ENCODE results near the gene OCRL.

The OCRL gene

DNA sequence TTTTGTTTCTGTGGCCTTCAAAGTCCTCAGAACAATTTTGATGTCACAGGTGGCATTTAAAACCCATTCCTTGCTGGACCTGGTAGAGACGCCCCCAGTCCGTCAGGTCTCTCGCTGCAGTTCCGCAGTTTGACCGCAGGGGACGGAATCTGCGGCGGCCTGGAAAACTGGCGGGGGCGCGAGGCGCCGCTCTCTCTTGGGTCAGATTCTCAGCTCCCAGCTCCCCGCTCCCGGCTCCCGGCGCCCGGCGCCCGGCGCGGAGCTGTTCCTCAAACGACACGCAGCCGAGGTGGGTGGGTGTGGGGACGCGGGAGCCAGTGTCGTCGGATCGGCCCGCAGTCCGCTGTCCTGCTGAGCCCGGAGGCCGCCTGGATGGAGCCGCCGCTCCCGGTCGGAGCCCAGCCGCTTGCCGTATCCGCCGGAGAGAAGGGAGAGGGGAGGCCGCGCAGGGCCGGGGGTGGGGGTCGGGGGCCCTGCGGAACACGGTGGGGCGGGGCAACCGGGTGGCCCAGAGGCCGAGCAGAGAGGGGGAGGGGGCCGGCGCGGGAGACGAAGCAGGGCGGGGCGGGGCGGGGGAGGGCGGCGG, at the start of gene OCRL:
TSS of gene OCRL (plus strand) at position 192 of the 586 bp plus-strand sequence. CDS start at position 373, 181 bp downstream.
- DNase-seq, result peak; percentile 45

DNA sequence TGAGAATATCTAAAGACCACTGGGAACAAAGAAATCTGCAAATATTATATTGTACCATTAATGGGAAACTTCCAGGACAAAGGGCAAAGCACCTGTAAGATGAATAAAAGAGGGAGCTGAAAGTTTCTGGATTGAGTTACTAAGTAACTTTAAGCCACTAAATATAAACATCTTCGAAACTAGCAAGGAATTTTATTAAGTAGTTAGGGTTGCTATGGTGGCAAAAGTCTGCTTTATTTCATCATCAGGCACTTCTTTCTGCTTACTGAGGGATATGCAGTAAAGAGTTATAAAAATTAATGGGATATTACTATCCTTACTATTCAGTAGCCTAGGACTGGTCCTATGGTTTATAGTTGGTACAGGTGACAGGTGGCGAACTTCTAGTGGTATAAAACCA, 49.7 kb upstream of the OCRL start:
- DNase-seq, result no peak

DNA sequence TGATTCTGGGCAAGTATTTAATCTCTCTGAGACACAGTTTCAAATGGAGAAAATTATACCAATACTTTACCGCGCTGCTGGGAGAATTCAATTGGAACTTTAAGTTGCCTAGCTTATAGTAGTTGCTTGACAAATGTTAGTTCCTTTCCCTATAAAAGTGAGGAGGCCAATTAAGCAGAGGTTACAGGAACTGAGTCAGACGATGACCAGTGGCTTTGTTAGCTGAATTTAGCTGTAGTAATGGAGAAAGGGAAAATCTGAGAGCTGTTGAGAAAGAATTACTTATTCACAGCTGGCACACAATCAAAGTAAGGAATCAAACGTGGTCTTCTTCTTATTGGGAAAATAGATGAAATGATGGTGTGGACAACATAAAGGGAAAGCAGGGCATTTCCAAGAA, 46.4 kb upstream of the OCRL start:
- DNase-seq, result no peak

- no peak for DNase-seq
These were observed 45.2 kb upstream of the OCRL start for GRCh38 chrX:129494887-129495286.

- no peak for DNase-seq
These were observed 44.2 kb upstream of the OCRL start for GRCh38 chrX:129495900-129496299.

GRCh38 chrX:129496625-129497024, 43.4 kb upstream of the OCRL start:
- no peak for DNase-seq

DNA sequence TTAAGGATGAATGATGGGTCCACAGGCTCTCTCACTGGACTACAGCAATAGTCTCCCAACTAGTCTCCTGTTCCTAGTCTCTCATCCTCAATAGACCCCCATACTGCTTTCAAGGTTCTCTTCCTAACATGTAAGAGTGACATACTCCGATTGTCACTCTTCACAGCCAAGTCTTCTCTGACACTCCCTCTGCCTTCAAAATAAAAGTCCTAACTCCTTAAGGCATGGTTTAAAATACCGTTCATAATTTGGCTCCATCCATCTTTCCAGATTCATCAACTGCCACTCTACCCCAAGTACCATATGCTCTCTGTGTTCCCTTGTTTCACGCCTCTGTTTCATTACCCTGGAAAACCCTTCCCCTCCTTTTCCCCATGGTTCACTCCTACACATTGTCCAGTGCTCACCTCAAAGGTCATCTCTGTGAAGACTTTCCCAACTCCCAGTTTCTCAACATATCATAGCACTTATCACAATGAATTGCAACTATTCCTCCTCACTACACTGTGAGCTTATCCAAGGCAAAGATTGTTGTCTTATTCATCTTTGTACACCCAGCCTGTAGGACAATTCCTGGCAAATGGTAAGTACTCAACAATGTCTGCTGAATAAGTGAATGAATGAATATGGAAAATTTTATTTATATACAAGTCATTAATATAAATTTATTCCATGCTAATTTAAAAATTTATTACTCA, 42.8 kb upstream of the OCRL start:
- DNase-seq, result no peak

DNA sequence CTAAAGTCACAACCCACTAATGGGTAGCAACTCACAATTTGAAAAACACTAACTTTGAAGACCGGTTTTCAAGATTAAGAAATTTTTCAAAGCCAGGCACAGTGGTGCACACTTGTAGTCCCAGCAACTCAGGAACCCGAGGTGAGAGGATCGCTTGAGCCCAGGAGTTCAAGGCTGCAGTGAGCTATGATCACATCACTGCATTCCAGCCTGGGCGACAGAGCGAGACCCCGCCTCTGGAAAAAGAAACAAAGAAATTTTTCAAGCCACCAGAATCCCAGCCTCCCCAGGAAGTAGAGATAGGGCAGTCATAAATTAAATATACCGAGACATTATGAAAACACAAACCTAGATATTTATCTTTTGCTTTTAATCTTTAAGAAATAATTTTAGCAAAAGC, 29.7 kb upstream of the OCRL start:
- DNase-seq, result no peak

- DNase-seq, result no peak
These were observed 28.4 kb upstream of the OCRL start for GRCh38 chrX:129511689-129512088.

DNA sequence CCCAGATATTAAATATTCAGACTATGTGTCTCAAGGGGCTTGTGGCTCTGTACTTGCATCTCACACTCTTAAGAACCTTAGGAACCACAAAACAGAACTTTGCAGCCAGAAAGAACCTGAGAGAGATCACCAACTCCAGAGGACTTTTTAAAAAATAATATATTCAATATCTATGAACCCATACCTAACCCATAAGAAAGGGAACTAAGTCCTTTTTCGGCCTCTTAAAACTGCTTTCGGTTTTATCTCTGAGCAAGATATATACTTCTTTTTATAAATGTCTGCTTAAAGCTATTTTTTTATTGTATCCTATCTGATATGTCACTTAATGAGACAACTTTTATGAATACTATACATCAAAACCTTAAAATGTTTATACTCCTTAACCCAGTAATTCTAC, 27.6 kb upstream of the OCRL start:
- DNase-seq, result no peak

DNA sequence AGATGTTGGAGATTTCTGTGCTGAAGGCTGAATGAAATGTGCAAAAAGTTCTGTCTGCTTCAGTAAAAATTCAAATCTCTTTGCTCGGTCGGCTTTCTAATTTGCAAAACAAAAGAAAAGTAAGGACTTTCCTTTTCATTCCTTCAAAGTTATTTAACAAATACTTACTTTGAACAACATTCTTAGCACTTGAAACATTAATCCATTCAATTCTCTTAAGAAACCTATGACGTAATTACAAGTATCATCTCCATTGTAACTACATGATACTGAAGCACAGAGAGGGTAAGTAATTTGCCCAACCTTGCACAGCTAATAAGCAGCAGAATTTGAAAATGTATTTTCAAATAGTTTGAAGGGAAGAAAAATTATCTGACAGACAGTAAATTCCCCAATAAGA, 23.7 kb upstream of the OCRL start:
- no peak for DNase-seq

GRCh38 chrX:129520151-129520550, 19.9 kb upstream of the OCRL start:
- no peak for DNase-seq

DNA sequence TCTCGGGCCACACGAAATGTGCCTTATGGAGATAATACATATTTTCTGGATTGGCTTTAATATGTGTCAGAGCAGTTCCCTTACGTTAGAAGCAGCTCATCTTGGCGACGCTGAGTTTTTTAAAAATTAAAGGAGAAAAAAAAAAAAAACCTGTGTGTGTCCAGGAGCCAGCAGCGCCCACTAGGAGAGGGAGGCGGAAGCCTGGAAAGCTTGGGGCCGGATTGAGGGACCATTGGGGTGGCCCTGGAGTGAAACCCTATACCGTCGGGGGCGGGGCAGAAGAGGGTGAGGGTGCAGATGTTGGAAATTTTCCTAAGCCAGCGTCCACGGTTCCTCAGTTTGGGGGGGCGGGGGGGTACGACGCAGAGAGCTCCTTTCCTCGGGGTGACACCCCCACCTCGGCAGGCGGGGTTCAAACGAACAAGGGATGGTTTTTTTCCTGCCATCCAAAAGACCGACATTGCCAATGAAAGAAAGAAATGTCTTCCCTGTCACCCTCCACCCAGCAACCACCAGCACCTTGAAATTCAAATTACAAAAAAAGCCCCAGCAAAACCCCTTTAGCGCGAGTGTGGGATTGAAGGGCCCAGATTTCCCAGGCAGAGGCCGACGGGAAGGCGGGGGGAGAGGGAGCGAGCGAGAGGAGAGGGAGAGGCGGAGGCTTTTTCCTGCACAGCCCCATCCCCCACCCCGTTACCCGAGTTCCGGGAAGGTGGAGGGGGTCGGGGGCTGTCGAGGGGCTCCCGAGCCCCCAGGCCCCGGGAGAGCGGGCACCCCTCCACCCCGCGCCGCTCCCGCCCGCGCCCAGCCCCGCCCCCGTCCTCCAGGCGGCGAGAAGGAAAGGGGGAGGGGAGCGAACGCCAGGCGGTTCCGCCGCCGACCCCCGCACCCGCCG, 17.6 kb upstream of the OCRL start:
- DNase-seq, result peak; percentile 28

GRCh38 chrX:129523079-129523911, 16.8 kb upstream of the OCRL start, which contains the start of gene SMARCA1:
Gene SMARCA1 (minus strand): TSS chrX:129523490. CDS start chrX:129523370, 120 bp downstream.
- peak; percentile 13 for DNase-seq

DNA sequence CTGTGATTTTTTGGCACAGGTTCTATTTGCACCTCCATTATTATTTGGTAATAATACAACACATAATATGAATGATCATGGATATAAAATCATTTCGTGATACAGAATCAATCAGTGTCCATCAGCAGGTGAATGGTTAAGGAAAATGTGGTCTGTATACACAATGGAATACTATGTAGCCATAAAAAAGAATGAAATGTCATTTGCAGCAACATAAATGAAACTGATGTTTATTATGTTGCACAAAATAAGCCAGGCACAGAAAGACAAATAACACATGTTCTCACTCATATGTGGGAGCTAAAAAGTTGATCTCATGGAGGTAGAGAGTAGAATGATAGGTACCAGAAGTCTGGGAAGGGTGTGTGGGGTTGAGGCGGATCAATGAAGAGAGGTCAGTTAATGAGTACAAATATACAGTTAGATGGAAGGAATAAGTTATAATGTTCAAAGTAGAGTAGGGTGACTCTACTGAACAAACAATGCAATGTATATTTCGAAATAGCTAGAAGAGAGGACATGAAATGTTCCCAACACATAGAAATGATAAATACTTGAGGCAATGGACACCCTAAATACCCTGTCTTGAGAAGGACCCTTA, 15.7 kb upstream of the OCRL start:
- no peak for DNase-seq

- no peak for DNase-seq
These were observed 14.9 kb upstream of the OCRL start for GRCh38 chrX:129525162-129525561.

GRCh38 chrX:129525896-129526295, 14.2 kb upstream of the OCRL start:
- no peak for DNase-seq

DNA sequence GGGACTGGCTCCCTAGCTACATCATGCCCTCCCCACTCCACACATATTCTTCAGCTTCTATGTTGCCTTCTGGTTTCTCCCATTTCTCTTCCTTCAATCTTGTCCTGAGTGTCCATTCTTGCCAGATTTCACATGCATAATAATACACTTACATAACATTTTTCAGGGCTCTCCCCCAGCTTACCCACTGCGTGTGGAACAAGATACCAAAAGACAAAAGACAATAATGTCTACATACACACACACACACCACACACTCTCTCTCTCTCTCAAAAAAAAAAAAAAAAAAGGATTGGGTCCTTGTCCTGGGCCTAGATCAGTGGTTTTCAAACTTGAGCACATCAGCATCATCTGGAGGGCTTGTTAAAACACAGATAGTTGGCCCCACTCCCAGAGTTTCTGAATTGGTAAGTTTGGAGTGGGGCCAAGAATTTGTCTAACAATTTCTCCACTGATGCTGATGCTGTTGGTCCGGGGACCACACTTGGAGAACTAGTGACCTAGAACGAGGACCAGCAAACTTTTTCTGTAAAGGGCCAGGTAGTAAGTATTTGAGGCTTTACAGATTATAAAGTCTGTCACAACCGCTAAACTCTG, 10.3 kb upstream of the OCRL start:
- DNase-seq, result no peak

DNA sequence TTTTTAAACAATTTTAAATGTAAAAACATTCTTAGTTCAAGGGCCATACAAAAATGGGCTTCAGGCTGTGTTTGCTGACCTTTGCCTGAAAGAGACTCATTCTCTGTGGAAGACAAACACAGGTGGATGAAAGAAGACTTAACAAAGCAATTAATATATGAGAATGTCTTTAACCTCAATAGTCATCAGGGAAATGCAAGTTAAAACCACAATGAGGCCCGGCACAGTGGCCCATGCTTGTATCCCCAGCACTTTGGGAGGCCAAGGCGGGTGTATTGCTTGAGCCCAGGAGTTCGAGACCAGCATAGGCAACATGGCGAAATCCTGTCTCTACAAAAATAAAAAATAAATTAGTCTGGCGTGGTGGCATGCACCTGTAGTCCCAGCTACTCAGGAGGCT, 9.6 kb upstream of the OCRL start:
- no peak for DNase-seq

DNA sequence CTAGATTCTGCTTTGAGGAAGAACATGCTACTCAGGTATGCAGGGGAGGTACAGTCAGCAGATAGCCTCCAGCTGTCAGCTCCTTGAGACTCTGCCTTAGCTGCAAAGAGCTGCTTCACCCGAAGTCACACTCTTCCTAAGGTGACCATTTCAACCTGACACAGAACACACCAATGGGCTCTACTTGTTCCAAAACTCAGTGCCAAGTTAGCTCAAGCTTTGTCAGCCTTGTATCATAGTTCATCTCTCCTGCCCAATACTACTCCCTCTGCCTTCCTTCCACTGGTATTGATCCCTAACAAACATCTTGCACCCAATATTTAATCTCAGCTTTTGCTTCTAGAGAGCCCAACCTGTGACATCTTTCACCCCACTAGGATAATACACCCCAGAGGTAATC, 8.9 kb upstream of the OCRL start:
- no peak for DNase-seq

- DNase-seq, result no peak
These were observed 5.1 kb upstream of the OCRL start for GRCh38 chrX:129534816-129535578.

Measured in NCI-H510A treated with DMSO at 0.1 percent for 48 hours (cell line).